ENCODE results near the gene PDXDC1.
"Not testable (repeated sequence)": the region's sequence is repeated elsewhere in the genome, so short reads cannot be mapped to it uniquely, and the experiment has no call there.

Gene PDXDC1

DNA sequence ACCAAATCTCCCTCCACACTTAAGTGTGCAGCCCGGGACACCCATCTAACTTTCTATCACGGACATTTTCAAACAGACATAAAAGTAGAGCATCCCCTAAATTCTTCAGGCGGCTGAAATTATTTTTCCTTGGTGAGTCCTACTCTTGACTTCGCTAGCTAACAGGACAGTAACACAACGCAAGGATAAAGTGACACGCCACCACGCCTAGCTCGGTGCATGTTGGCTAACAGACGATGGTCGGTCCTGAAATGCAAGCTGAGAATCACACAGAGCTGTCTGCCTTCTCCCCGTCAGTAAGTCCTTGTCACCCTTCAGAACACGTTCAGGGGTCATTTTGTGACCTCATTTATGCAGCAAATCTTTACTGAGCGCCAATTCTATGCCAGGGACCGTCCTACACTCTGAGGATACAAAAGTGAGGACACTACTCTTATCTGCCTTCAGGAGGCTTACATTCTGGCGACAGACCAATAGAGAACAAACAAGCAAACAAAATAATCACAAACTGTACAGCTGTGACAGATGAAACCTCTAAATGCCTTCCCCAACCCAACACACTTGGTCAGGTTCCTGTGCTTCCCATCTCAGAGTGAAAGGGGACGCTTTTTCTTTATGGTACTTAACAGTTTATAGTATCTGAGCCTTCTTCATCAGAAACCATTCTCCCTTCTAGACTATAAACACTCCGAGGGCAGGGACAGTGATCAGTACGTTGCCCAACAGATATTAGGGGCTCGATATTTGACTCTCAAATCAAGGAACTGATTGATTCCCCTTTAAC is 79.7 kb downstream of the PDXDC1 start:
- DNase-seq (ENCODE audit: low read depth) = no peak
- peak overlapping the region; percentile 97 for H3K4me3 ChIP-seq (ENCODE audit: low read depth, low read length)

DNA sequence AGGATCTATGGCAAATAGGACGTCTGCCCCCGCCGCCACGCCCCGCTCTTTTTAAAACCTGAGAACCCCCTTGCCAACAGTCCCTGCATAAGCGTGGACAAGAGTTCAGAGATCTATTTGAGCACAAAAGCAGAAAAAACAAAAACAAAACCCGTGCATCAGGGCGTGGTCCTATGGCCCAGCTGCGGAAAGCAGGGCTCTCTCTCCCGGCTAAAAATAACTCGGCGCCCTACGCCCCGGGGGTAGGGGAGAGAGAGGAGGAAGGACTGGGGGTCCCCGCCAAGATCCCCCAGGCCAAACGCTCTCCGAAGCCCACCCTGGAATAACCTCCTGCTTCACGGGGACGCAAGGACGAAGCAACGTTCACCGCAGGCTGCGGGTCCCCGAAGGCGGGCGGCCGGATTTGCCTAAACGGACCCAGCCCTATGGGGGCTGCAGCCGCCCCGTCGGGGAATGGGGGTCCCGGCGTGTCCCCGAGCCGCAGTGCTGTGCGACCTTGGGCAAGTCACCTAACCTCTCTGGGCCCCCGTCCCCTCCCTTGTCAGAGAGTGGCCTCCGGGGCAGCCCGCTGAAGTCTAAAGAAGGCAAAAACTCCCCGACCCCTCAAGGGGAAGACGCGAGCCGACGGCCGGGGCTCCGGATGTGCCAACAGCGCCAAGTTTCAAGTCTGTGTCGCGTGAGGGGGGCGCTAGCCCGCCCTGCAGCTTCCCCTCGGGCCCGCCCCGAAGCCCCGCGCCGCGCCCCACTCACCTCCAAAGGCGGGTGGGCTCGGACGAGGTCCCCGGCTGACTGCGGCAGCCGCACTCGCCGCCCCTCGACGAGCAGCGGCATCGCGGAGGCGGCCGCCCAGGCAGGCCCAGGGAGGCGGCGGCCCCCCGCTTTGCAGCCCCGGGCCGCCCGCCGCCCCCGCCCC is 80.6 kb downstream of the PDXDC1 start:
- no peak for DNase-seq (ENCODE audit: low read depth)
- H3K4me3 ChIP-seq (ENCODE audit: low read depth, low read length) = peak overlapping the region; percentile 97

DNA sequence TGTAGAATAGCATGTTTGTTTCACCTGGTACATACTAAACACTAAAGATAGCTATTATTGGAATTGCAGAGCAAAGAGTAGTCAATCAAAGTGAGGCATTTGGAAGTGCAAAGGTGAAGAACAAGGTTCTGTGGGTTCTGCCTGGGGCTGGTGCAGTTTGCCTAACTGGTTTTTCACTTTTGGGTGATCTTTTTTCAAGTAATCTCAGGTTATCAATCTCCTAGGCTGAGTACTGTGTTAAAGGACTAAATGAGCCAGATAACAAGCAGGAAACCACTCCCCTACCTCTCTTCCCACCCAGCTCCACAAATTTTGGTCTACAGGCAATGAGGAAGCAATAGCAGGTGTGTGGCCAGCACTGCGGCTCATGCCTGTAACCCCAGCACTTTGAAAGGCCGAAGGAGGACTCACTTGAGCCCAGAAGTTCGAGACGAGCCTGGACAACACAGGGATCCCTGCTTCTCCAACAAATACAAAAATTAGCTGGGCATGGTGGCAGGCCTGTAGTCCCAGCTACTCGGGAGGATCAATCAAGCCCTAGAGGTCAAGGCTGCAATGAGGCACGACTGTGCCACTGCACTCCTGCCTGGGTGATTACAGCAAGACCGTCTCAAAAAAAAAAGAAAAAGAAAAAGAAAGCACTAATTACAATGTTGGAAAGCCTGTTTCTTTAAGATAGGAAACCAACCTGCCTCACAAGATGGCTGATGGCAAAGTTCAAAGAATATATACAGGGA is 83.0 kb downstream of the PDXDC1 start:
- no peak overlapping the region for H3K4me3 ChIP-seq (ENCODE audit: low read depth, low read length)
- no peak for DNase-seq (ENCODE audit: low read depth)

DNA sequence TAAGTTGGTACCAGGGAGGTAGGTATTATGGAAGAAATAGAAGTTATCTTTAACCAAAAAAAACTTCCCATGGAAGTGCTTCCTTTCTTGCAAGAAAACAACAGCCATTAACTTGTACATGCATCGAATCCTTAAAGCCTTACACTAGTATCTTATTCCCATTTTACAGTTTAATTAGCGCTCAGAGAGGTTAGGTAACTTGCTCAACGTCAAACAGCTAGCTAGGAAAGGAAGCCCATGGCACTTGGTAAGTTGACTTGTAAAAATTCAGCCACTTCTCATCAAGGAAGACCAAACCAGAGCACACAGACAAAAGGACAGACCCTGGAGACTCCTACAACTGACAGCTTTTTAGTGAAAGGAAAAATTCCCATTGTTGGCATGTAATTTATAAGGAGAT is 84.5 kb downstream of the PDXDC1 start:
- no peak for DNase-seq (ENCODE audit: low read depth)
- no peak overlapping the region for H3K4me3 ChIP-seq (ENCODE audit: low read depth, low read length)

DNA sequence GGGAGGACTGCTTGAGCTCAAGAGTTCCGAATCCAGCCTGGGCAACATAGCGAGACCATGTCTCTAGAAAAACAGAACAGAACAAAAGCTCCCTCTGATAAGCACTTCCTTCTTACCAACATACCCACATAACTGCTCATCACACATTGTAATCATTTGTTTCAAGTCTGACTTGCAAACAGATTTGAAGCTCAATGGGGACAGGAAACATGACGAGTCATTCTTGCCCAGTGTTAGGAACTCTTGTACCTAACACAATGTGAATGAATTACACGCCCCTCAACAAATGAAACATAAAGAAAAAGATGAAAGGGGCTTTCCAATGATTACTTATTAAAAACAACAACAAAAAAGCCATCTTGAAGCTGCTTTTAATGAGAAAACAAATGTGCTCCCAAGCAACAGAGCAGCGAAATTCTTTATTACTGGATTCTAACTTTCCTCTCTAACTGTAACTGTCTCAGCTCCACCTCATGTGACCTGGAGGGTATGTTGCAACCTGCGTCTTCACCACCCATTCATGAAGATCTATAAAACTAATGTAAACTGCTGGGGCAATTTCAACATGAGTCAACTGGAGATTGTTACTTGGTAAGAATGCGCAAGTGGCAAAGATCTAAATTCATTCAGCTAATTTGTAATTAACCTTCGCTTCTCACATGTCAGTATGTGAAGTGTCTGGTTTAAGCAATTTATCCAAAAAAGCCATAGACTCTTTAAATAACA is 87.4 kb downstream of the PDXDC1 start:
- DNase-seq (ENCODE audit: low read depth); H3K4me3 ChIP-seq (ENCODE audit: low read depth, low read length): not testable (repeated sequence)

DNA sequence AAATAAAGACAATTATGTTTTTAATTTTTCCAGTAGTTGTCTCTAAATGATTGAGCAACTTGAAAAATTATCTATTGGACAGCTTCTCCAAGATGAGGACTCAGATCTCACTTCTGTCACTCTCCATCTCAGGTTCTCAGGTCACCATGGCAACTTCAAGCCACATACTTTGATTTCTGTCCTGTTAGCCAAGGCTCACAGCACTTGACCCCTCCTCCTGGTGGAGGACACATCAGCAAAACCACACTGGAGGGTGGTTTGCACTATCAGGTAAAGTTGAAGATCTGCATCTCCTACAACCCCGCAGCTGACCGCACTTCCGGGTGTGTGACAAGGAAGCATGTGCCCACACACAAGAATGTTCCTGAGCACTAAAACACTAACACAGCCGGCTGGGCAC is 91.1 kb downstream of the PDXDC1 start:
- not testable (repeated sequence) for DNase-seq (ENCODE audit: low read depth); H3K4me3 ChIP-seq (ENCODE audit: low read depth, low read length)

DNA sequence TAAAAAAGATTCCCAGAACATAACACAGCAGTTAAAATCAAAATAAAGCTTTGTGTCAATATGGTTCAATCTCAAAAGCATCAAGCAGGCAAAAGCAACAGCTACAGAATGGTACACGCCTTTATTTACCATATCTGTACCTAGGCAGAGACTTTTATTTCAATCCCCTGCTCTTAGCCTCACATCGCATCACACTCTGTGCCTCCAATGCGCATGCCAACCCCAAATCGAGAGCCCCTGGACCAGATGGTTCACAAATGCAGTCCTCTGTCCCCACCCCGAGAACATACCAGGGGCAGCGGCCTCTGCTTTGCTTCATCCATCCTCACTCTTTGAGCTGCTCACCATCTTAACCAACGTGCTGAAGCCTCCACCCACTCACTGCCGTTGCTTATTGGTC is 91.9 kb downstream of the PDXDC1 start:
- DNase-seq (ENCODE audit: low read depth); H3K4me3 ChIP-seq (ENCODE audit: low read depth, low read length): not testable (repeated sequence)

DNA sequence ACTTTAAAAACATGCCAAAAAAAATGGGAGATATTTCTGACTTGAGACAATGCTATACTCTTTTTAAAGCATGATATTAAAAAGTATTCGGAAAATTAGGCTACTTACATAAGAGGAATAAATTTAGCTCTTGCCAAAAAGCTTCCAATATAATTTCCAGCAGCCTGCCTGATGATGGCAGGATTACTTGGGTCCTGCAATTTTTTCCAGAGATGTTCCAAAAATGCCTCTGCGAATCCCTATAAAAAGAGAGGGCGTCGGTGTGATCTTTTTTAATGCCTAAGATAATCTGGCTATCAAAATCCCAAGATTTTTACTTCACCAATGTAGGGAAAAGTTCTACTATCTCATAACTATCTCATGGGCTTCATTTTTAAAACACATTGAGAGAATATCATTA is 96.2 kb downstream of the PDXDC1 start:
- not testable (repeated sequence) for DNase-seq (ENCODE audit: low read depth)

DNA sequence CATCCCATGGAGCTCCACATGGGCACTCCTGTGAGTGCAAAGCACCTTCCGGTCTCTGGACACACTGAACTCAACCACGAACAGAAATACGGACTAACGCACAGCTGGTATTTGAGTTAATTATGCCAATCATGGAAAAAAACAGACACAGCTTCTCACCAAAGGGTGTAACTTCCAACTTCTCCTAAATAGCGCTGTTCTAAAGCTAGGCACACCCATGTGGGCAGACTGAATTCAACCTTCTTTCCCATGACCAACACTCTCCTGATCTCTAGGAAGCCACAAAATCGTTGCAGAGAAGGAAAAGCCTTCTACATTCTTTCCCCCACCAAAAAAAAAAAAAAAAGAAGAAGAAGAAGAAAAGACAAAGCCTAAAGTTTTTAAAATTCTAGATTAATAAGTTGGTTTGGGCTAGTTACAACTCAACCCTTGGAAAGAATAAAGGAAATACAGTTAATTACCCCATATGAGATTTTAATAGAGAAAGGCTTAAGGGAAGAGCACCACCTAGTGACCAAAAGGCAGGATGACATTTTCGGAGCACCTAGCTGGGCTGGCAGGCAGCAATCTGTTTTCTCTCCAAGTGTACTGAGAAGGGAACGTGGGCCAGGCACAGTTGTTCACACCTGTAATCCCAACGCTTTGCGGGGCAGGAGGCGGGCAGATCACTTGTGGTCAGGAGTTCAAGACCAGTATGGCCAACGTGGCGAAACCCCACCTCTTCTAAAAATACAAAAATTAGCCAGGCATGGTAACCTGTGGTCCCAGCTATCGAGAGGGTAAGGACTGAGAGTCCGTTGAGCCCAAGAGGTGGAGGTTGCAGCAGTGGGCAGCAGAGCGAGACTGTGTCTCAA is 97.3 kb downstream of the PDXDC1 start:
- H3K4me3 ChIP-seq (ENCODE audit: low read depth, low read length); DNase-seq (ENCODE audit: low read depth): not testable (repeated sequence)

More for the DNA sequence above, 96.2 kb downstream of the PDXDC1 start:
- H3K4me3 ChIP-seq (ENCODE audit: low read depth, low read length) = not testable (repeated sequence)

DNA sequence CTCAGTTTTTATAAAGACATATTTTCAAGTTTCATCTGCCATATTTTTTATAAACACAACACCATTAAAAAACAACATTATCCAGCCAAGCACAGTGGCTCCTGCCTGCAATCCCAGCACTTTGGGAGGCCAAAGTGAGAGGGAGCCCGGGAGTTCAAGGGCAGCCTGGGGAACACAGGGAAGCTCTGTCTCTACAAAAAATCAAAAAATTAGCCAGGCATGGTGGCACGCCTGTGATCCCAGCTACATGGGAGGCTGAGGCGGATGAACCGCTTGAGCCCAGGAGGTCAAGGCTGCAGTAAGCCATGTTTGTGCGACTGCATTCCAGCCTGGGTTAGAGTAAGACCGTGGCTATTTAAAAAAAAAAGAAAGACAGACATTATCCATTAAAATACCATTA is 98.3 kb downstream of the PDXDC1 start:
- no peak overlapping the region for H3K4me3 ChIP-seq (ENCODE audit: low read depth, low read length)
- no peak for DNase-seq (ENCODE audit: low read depth)

DNA sequence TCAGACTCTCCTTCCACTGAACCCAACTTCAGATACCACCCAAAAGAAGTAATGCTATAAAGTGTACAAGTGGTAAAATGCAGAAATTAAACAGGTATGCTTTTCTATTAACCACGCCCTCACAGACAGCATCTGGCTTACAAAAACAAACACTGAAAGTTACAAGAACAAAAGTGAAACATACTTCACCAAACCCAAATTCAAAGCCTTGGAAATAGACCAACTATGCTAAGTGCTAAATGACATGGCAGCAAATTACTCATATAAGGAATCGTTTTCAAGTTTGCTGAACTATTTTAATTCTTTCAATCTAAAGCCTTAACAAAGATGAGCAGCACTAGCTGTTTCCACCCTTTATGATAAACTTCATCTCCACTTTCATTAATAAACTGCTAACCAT is 101.3 kb downstream of the PDXDC1 start:
- not testable (repeated sequence) for DNase-seq (ENCODE audit: low read depth); H3K4me3 ChIP-seq (ENCODE audit: low read depth, low read length)

DNA sequence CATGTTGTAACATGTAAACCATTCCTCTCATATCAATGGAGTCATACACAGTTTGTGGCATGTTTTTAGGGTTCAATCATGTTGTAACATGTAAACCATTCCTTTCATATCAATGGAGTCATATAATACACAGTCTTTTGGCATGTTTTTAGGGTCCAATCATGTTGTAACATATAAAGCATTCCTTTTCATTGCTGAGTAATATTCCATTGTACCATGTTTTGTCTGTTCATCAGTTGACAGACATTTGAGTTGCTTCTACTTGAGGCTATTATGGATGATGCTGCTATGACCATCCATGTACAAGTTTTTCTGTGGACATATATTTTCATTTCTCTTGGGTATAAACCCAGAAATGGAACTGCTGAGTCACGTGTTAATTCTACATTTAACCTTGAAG is 106.1 kb downstream of the PDXDC1 start:
- not testable (repeated sequence) for H3K4me3 ChIP-seq (ENCODE audit: low read depth, low read length); DNase-seq (ENCODE audit: low read depth)

DNA sequence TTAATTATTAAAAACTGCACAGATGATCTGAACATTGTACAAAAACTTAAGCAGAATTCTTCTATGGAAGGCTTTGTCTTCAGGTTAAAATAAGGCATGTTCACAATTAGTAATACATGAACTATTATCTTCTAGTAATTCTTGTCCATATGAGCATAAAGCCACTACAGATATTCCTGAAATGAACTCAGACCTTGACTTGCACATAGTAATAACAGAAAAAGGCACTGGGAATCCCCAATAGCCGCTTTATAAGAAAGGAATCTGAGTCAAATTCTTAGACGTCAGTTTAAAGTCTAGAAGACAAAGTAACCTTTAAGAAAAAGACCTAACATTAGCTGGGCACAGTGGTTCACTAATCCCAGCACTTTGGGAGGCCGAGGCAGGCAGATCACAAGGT is 108.0 kb downstream of the PDXDC1 start:
- not testable (repeated sequence) for H3K4me3 ChIP-seq (ENCODE audit: low read depth, low read length); DNase-seq (ENCODE audit: low read depth)

DNA sequence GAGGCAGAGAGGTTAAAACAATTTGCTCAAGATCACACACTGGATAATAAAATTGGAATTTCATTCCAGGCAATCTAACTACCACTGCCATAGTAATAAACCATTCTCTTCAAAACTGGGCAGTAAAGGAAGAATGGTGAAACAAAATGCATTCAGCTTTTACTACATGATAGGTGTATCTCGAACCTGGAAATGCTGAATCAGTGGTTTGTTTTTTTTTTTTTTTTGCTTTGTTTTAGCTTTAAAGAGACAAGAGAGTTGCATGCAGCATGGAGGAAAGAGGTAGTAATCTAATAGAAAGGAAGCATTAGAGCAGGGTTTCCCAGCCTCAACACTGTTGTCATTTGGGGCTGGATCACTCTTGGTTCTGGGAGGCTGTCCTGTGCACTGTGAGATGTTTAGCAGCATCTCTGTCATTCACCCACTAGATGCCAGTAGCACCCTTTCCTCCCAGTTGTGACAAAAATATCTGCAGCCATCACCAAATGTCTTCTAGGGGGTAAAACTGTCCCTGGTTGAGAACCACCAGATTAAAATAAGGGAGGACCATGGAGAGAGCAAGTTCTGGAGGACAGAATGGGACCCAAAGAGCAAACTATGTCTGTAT is 115.9 kb downstream of the PDXDC1 start:
- not testable (repeated sequence) for DNase-seq (ENCODE audit: low read depth); H3K4me3 ChIP-seq (ENCODE audit: low read depth, low read length)

DNA sequence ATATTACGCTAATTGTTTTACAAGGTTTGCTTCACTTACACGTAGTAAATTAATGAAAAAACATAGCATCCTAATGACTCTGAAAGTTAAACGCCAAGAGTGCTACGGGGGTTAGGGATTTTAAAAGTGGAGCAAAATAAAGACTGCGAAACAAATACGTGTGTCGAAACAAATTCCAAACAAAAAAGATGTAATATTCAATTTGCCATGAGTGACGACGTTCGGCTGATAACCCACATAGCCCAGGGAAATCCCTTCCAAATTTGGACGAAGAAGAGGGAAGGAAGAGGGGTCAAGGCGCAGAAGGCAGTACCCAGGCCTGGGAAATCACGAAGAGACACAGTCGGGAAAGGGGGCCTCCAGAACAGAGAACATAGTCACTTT is 118.7 kb downstream of the PDXDC1 start:
- peak overlapping the region; percentile 72 for H3K4me3 ChIP-seq (ENCODE audit: low read depth, low read length)
- not testable (repeated sequence) for DNase-seq (ENCODE audit: low read depth)

DNA sequence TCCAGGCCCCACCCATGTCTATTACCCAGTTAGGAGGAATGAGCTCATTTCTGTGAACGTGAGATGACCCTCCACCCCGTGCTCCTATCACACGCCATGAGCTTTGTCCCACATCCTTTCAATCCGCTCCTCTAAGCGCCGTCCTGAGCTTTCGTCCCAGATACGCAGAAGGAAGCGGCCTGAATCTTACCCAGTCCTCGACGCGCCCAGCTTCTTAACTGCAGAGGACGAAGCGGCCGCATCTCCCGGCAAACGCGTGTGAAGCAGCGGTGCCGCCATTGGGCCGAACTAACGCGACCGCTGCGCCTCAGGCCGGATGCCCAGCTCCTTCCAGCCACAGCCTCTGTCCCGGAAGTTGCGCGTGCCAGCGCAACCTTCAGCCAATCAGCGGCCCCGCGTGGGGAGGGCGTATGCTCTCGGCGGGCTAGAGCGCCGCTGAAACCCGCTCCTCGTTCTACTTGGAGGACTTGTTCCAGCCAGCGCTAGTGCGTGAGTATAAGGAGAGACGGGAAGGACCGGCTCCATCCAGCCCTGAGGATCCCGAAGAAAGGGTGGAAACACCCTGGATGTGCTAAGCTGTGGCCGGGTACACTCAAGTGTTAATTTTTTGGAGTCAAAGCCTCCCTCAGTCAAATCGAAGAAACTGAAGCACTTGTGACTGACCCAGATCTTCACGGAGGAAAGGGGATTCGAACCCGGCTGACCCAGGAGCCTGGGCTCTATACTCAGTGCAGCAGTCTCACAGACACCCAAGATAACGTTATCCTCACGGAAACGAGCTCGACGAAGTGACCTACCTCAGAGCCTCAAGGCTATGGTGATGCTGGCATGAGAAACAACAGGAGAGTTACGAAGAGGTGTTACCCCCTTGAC is 119.4 kb downstream of the PDXDC1 start, which contains the start of gene RRN3:
Gene RRN3 (minus strand): TSS at position 318 of the 873 bp plus-strand sequence. CDS start 39 bp downstream, at position 279.
- H3K4me3 ChIP-seq (ENCODE audit: low read depth, low read length) = peak within 1 kb of the TSS; percentile 72
- peak; percentile 73 for DNase-seq (ENCODE audit: low read depth)

DNA sequence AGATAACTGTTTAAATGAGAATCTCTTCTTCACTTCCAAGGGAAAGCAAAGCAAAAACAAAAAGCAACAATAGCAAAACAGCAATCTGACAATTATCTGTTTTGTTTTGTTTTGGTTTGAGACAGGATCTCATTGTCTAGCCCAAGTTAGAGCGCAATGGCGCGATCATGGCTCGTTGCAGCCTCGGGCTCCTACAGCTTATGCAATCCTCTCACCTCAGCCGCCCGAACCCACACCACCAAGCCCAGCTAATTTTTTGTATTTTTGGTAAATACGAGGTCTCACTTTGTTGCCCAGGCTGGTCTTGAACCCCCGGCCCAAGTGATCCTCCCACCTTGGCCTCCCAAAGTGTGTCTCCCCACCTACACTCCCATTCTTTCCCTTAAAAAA is 121.8 kb downstream of the PDXDC1 start:
- not testable (repeated sequence) for H3K4me3 ChIP-seq (ENCODE audit: low read depth, low read length); DNase-seq (ENCODE audit: low read depth)

Measured in skeletal muscle cell (primary cell).